ENCODE results near the gene DMAC1. TPM values are rescaled to one million over a fixed set of nuclear protein-coding genes. Genes with fewer than 3 reads are reported as not detected.

Gene DMAC1
- 1 to 10 TPM; 8.0 to 9.6 TPM for total RNA-seq

GRCh38 chr9:7799234-7799943, at the start of gene DMAC1:
DMAC1 (minus strand) TSS chr9:7799778; CDS start chr9:7799734, 44 bp downstream.
- ATAC-seq, result peak; percentile 98

DNA sequence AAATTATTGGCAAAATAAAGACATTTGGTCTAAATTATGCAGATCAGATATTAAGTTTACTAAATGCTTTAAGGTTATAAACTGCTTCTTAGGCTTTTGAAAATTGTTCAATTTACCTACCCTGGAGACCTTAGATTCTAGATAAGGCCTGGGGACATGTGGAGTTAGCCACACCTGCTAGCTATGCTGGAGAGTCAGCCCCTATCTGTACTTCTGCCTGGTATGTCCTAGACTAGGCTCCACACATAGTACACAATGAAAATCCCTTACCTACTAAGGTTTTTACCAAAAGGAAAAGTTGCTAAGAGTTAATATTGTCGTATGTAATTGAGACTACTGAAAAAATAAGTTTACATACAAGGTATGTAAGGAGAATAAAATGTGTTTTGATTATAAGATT, 49.8 kb upstream of the DMAC1 start:
- Histone ChIP-seq H3K36me3 (replicated peaks in 1 of 2; ENCODE audit: insufficient read depth in 1 of 2, low read depth in 2 of 2) (no peaks in the 10 kb centered on the region), H3K27me3 (no peaks in the 10 kb centered on the region), H3K4me3 (no peak overlapping the region), H3K9me3 (no peaks in the 10 kb centered on the region), H3K4me1 (no peaks in the 10 kb centered on the region), H3K27ac (no peak overlapping the region)
- no peak for ATAC-seq
- no peak for DNase-seq
- intact Hi-C loops (cut with DNase I), result no loop called here
- 48 to 66% methylated on average over 1 of the region's 1 CpG for WGBS, 2 donors
- TF ChIP-seq POLR2A (IDR thresholded peaks at IDR 0.05) (no peak), CTCF (IDR thresholded peaks at IDR 0.05) (no peak)

More at GRCh38 chr9:7799234-7799943, at the start of gene DMAC1:
- Histone ChIP-seq H3K27ac (peak within 1 kb of the TSS; percentile 71 to 78 (median 74)), H3K4me3 (peak within 1 kb of the TSS; percentile 81 to 98), H3K9me3 (no peaks in the 10 kb centered on the region), H3K27me3 (no peaks in the 10 kb centered on the region), H3K36me3 (replicated peaks in 1 of 2; ENCODE audit: insufficient read depth in 1 of 2, low read depth in 2 of 2) (peaks cover 0 to 2% of the 10 kb centered on the region in 2 donors), H3K4me1 (peaks cover 7% of the 10 kb centered on the region)
- intact Hi-C loops (cut with DNase I), result no loop called here
- TF ChIP-seq POLR2A (IDR thresholded peaks at IDR 0.05), result peak; percentile 12 to 65 (median 64)
- no peak for TF ChIP-seq CTCF (IDR thresholded peaks at IDR 0.05)
- DNase-seq, result peak; percentile 75 to 84 (median 78)
- 0% methylated on average over 18 to 46 of the region's 46 CpGs for WGBS, 2 donors

- TF ChIP-seq CTCF (IDR thresholded peaks at IDR 0.05) (no peak), POLR2A (IDR thresholded peaks at IDR 0.05) (no peak)
- DNase-seq, result no peak
- 85 to 89% methylated on average over 4 of the region's 4 CpGs for WGBS, 2 donors
- Histone ChIP-seq H3K27ac (no peak overlapping the region), H3K9me3 (no peaks in the 10 kb centered on the region), H3K4me3 (no peak overlapping the region), H3K36me3 (replicated peaks in 1 of 2; ENCODE audit: insufficient read depth in 1 of 2, low read depth in 2 of 2) (no peaks in the 10 kb centered on the region), H3K27me3 (no peaks in the 10 kb centered on the region), H3K4me1 (no peaks in the 10 kb centered on the region)
- ATAC-seq, result no peak
- intact Hi-C loops (cut with DNase I), result no loop called here
These were observed 48.9 kb upstream of the DMAC1 start for GRCh38 chr9:7848498-7848897.

- no peaks in the 10 kb centered on the region for H3K4me1 ChIP-seq
- peak; percentile 56 for ATAC-seq
- H3K36me3 ChIP-seq (replicated peaks in 1 of 2; ENCODE audit: insufficient read depth in 1 of 2, low read depth in 2 of 2), result no peaks in the 10 kb centered on the region
- TF ChIP-seq POLR2A (IDR thresholded peaks at IDR 0.05) (no peak), CTCF (IDR thresholded peaks at IDR 0.05) (peak in 5 of 7 experiments; percentile 16 to 48 (median 38))
- DNase-seq, result peak in 1 of 4 donors; percentile 3
- no peak overlapping the region for H3K4me3 ChIP-seq
- intact Hi-C loops (cut with DNase I), result no loop called here
- no peak overlapping the region for H3K27ac ChIP-seq
- 27 to 34% methylated on average over 3 of the region's 3 CpGs for WGBS, 2 donors
- H3K27me3 ChIP-seq, result no peaks in the 10 kb centered on the region
- no peaks in the 10 kb centered on the region for H3K9me3 ChIP-seq
These were observed 44.7 kb upstream of the DMAC1 start for GRCh38 chr9:7844242-7844641.

DNA sequence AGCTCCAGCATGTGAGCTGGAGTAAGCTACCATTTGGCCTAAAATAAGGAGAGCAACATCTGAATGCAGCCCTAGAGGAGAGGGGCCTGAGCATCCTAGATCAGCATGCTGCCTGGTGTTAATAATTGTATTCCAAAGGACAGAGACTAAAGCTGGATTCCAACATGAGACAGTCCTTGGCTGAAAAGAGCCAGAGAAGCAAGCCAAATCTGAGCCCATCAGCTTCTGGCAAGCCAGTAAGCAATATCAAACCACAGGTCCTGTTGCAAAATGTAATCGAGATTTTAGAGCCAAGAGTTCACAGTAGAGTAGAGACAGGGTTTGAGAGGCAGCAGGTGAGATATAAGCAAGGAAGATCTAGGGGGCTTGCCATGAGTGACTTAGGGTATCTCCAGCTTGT, 42.3 kb upstream of the DMAC1 start:
- Histone ChIP-seq H3K9me3 (no peaks in the 10 kb centered on the region), H3K27me3 (no peaks in the 10 kb centered on the region), H3K4me1 (no peaks in the 10 kb centered on the region), H3K4me3 (no peak overlapping the region), H3K36me3 (replicated peaks in 1 of 2; ENCODE audit: insufficient read depth in 1 of 2, low read depth in 2 of 2) (no peaks in the 10 kb centered on the region), H3K27ac (no peak overlapping the region)
- TF ChIP-seq CTCF (IDR thresholded peaks at IDR 0.05), result no peak
- no peak for TF ChIP-seq POLR2A (IDR thresholded peaks at IDR 0.05)
- 45 to 55% methylated on average over 1 of the region's 1 CpG for WGBS, 2 donors
- intact Hi-C loops (cut with DNase I), result no loop called here
- DNase-seq, result no peak
- no peak for ATAC-seq

All from body of pancreas (tissue), 4 donors.